Activated B cell treated with CpG ODN at 0.5 μM for 24 hours (primary cell): ENCODE results near the gene SLC9A3. TPM values are rescaled to one million over a fixed set of nuclear protein-coding genes. Genes with fewer than 3 reads are reported as not detected.

Experiments
- ATAC-seq: fragments of 200-7000 bp; cut with Tn5 transposase; one replicate; pipeline ENCODE4 v1.10.0; 2021; ENCODE audit warnings: low read depth, mild to moderate bottlenecking, moderate library complexity
- CTCF ChIA-PET: fragments of 350-600 bp; sonication (Branson Sonifier 250); formaldehyde crosslinking; loops from one replicate; lab custom pipeline; 2021; ENCODE audit warnings: antibody characterized with exemption; lab: Charles Lee
- POLR2A ChIA-PET: fragments of 350-600 bp; sonication (Branson Sonifier 250); formaldehyde crosslinking; loops from one replicate; lab custom pipeline; 2021; ENCODE audit warnings: antibody characterized with exemption; lab: Charles Lee
- DNase-seq: peaks from one replicate; pipeline ENCODE4 v3.0.0; 2022
- H3K27ac Mint-ChIP-seq: one replicate; pipeline ENCODE4 v1.8.0; 2020; ENCODE audit warnings: mixed read lengths
- H3K27me3 Mint-ChIP-seq: one replicate; pipeline ENCODE4 v1.8.0; 2021; ENCODE audit warnings: mixed read lengths
- H3K36me3 Mint-ChIP-seq: one replicate; pipeline ENCODE4 v1.8.0; 2021; ENCODE audit warnings: low read depth, mixed read lengths
- H3K4me1 Mint-ChIP-seq: one replicate; pipeline ENCODE4 v1.8.0; 2021; ENCODE audit warnings: mixed read lengths
- H3K4me3 Mint-ChIP-seq: one replicate; pipeline ENCODE4 v1.8.0; 2020; ENCODE audit warnings: mild to moderate bottlenecking, mixed read lengths
- H3K9me3 Mint-ChIP-seq: one replicate; pipeline ENCODE4 v1.8.0; 2020; ENCODE audit warnings: mixed read lengths
- CTCF ChIP-seq: fragments of 200-600 bp; IDR thresholded peaks from one replicate; pipeline ENCODE4 v1.8.0; 2022; ENCODE audit warnings: antibody characterized with exemption, mild to moderate bottlenecking
- intact Hi-C: fragments of 100-400 bp; cut with micrococcal nuclease; formaldehyde crosslinking; loops from one replicate; pipeline ENCODE4 v1.15.1; 2024
- total RNA-seq: library from RNA; stranded (reverse); gene quantifications from 2 replicates; pipeline ENCODE4 v1.2.3, GENCODE V29; 2022

SLC9A3 gene
- total RNA-seq, 1 donor from 2014 or later, result 0.20 TPM

DNA sequence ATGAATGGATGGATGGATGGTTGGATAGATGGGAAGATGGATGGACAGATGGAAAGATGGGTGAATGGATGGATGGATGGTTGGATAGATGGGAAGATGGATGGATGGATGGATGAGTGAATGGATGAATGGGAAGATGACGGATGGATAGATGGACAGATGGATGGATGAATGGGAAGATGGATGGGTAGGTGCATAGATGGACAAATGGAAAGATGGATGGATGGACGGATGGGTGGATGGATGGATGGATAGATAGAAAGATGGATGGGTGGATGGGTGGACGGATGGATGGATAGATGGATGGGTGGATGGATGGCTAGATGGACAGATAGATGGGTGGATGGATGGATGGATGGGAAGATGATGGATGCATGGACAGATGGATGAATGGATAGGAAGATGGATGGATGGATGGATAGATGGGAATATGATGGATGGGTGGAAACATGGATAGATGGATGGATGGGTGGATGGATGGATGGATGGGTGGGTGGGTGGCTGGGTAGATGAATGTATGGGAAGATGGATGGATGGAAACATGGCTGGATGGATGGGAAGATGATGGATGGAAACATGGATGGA is 97.8 kb downstream of the SLC9A3 start:
- H3K27ac Mint-ChIP-seq, result no peak overlapping the region
- intact Hi-C loops, result no loop called here

DNA sequence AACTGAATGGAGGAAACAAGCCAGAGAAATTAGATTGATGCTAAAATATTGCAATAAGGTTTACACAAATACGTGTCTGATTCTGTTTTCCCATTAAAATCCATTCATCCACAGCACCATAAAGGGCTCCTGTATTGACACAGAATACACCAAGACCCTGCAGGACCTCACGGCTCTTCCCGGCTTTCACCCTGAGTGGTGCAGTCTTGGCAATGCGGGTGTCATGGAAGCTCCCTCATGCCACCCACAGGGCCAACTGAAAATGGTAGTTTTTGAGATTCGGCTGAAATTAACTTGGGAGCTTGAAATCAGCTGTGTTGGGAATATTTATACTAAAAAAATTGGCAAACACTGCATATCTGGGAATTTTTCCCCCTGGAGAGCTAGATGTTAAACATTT is 98.5 kb downstream of the SLC9A3 start:
- Mint-ChIP-seq H3K36me3 (no peaks in the 10 kb centered on the region), H3K27me3 (peaks cover 6% of the 10 kb centered on the region), H3K9me3 (no peaks in the 10 kb centered on the region), H3K4me1 (peaks cover 16% of the 10 kb centered on the region), H3K27ac (no peak overlapping the region), H3K4me3 (no peak overlapping the region)
- intact Hi-C loops, result loop anchor here (1.0 to 2.0 kb wide), 3 partner anchors 17 to 108 kb away; partner anchors contain the start of gene EXOC3
- ChIA-PET POLR2A (interaction anchor here (1.0 to 1.7 kb wide), 3 partner anchors 104 to 155 kb away, joined by 3 to 5 read pairs (median 4); partner anchors contain the start of genes AHRR and PDCD6), CTCF (interaction anchor here (2.2 to 2.7 kb wide), 2 partner anchors 108 to 237 kb away, joined by 12 to 34 read pairs; no protein-coding TSS in a partner anchor)
- ATAC-seq, result no peak
- no peak for DNase-seq
- TF ChIP-seq CTCF, result no peak

More for the DNA sequence above, 97.8 kb downstream of the SLC9A3 start:
- ChIA-PET POLR2A (interaction anchor here (1.0 to 1.1 kb wide), 2 partner anchors 105 to 109 kb away, joined by 3 to 4 read pairs; partner anchors contain the start of gene AHRR), CTCF (interaction anchor here (0.6 to 2.7 kb wide), 3 partner anchors 108 to 238 kb away, joined by 3 to 34 read pairs (median 12); no protein-coding TSS in a partner anchor)
- no peaks in the 10 kb centered on the region for H3K36me3 Mint-ChIP-seq
- H3K4me3 Mint-ChIP-seq, result no peak overlapping the region
- no peaks in the 10 kb centered on the region for H3K9me3 Mint-ChIP-seq
- TF ChIP-seq CTCF, result no peak
- no peak for ATAC-seq
- no peak for DNase-seq
- H3K27me3 Mint-ChIP-seq, result peaks cover 6% of the 10 kb centered on the region
- peaks cover 16% of the 10 kb centered on the region for H3K4me1 Mint-ChIP-seq

- Mint-ChIP-seq H3K27ac (peak overlapping the region; percentile 37), H3K9me3 (no peaks in the 10 kb centered on the region), H3K4me3 (no peak overlapping the region), H3K36me3 (no peaks in the 10 kb centered on the region), H3K27me3 (peaks cover 3% of the 10 kb centered on the region), H3K4me1 (peaks cover 16% of the 10 kb centered on the region)
- peak; percentile 17 for DNase-seq
- intact Hi-C loops, result loop anchor here (1.0 to 2.0 kb wide), 3 partner anchors 18 to 107 kb away; partner anchors contain the start of gene EXOC3
- no peak for TF ChIP-seq CTCF
- ATAC-seq, result peak; percentile 80
- ChIA-PET POLR2A (interaction anchor here (0.6 to 1.7 kb wide), 8 partner anchors 21 to 153 kb away, joined by 3 to 8 read pairs (median 4); partner anchors contain the start of gene PDCD6), CTCF (interaction anchor here (2.2 to 2.7 kb wide), 2 partner anchors 107 to 236 kb away, joined by 12 to 34 read pairs; no protein-coding TSS in a partner anchor)
These were observed 99.7 kb downstream of the SLC9A3 start for GRCh38 chr5:424301-425110.

GRCh38 chr5:423626-424261 is 100.5 kb downstream of the SLC9A3 start:
- Mint-ChIP-seq H3K4me3 (no peak overlapping the region), H3K9me3 (no peaks in the 10 kb centered on the region), H3K4me1 (peaks cover 16% of the 10 kb centered on the region), H3K27ac (no peak overlapping the region), H3K36me3 (no peaks in the 10 kb centered on the region), H3K27me3 (no peaks in the 10 kb centered on the region)
- ChIA-PET CTCF (interaction anchor here (2.7 kb wide), 1 partner anchor 235 kb away, joined by 12 read pairs; no protein-coding TSS in a partner anchor), POLR2A (interaction anchor here (0.7 to 1.7 kb wide), 5 partner anchors 20 to 153 kb away, joined by 4 to 8 read pairs (median 5); partner anchors contain the start of gene PDCD6)
- intact Hi-C loops, result loop anchor here (2.0 kb wide), 2 partner anchors 19 to 55 kb away; partner anchors contain the start of gene EXOC3
- ATAC-seq (no peak), DNase-seq (peak; percentile 12)
- no peak for TF ChIP-seq CTCF
